Rectal smooth muscle tissue (tissue), 1 donor: ENCODE measurements around the gene CSNK1D.
"Not testable (repeated sequence)": the region's sequence is repeated elsewhere in the genome, so short reads cannot be mapped to it uniquely, and the experiment has no call there.

Source experiments
- H3K27ac ChIP-seq: one replicate; pipeline ENCODE4 v1.7.0; 2013; ENCODE audit warnings: low read depth, low read length, inconsistent platforms
- H3K27me3 ChIP-seq: one replicate; pipeline ENCODE4 v1.7.0; 2013; ENCODE audit warnings: low read length; ENCODE audit not compliant: control insufficient read depth, insufficient read depth
- H3K36me3 ChIP-seq: one replicate; pipeline ENCODE4 v1.7.0; 2013; ENCODE audit warnings: low read length; ENCODE audit not compliant: control insufficient read depth, insufficient read depth
- H3K4me1 ChIP-seq: one replicate; pipeline ENCODE4 v1.7.0; 2013; ENCODE audit warnings: low read length; ENCODE audit not compliant: control insufficient read depth, insufficient read depth
- H3K4me3 ChIP-seq: one replicate; pipeline ENCODE4 v1.7.0; 2013; ENCODE audit warnings: low read length
- H3K9ac ChIP-seq: one replicate; pipeline ENCODE4 v1.7.0; 2013; ENCODE audit warnings: low read length

The CSNK1D gene

DNA sequence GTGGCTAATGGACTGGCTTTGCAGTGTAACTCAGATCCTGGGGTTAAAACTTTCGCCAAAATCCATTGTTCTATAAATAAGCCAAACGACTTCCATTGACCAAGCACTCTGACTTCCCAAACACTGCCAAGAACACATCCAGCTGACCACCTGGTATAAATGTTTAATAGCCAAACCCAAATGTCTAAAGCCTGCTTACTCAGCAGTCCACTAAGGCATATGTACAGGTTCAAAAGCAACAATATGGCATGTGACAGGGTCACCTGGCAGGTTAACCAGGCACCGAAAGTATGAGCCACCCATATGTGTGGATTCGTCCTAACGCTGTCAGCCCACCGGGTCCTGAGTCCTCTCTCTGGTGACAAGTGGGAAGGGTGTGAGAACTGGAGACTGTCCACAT lies 2.1 kb downstream of the CSNK1D start:
- Histone ChIP-seq H3K4me3 (peak overlapping the region; percentile 30), H3K27me3 (no peaks in the 10 kb centered on the region), H3K9ac (no peak overlapping the region), H3K27ac (no peak overlapping the region), H3K36me3 (peaks cover 10% of the 10 kb centered on the region), H3K4me1 (peaks cover 41% of the 10 kb centered on the region)

DNA sequence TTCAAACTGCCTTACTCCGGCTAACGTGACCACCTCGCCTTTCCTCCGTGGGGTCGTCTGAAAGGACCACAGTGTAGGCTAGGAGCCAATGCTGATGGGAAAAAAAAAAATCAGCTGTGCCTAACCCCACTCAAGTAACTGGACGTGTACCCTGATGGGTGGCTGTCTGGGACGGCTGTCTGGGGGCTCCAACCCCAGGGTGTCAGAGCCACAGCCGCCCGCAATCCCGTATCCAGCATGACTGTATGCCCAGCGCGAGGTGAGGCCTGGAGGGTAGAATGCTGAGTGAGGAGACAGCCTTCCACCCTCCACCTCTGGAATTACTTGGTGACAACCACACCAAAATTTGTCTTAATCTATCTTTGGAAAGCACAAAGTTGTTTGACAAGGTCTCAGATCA lies 2.8 kb downstream of the CSNK1D start:
- Histone ChIP-seq H3K27me3 (no peaks in the 10 kb centered on the region), H3K4me1 (peaks cover 41% of the 10 kb centered on the region), H3K4me3 (no peak overlapping the region), H3K36me3 (peaks cover 14% of the 10 kb centered on the region), H3K27ac (peak overlapping the region; percentile 95), H3K9ac (no peak overlapping the region)

DNA sequence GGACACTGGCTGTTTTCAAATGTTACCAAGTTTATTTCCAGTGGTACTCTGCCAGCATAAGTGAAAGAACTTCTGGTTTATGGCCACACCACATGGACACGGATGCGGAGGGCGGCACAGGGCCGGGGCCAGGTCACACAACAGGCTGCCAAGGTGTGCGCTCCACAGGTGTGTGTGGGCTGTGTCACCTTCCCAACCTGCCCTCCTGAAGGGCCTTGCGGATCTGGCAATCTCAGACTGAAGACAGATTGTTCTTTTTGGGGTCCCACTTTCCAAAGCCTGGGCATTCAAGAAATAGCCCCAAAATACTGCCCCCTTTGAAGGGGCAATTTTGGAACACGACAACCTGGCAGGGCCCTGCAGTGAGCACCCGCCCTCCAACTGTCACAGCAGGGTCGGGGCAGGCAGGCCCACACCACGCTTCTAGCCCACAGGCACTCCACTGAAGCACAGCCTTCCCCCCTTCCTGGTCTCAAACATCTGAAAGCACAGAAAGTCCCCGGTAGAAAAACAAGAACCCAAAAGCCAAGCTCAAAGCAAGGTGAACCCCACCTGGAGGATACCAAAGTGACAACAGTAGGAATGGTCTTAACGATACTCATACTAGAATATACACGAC lies 3.5 kb downstream of the CSNK1D start:
- no peak overlapping the region for H3K9ac ChIP-seq
- peak overlapping the region; percentile 95 for H3K27ac ChIP-seq
- H3K4me3 ChIP-seq = no peak overlapping the region
- no peaks in the 10 kb centered on the region for H3K27me3 ChIP-seq
- peaks cover 41% of the 10 kb centered on the region for H3K4me1 ChIP-seq
- H3K36me3 ChIP-seq = peaks cover 19% of the 10 kb centered on the region

DNA sequence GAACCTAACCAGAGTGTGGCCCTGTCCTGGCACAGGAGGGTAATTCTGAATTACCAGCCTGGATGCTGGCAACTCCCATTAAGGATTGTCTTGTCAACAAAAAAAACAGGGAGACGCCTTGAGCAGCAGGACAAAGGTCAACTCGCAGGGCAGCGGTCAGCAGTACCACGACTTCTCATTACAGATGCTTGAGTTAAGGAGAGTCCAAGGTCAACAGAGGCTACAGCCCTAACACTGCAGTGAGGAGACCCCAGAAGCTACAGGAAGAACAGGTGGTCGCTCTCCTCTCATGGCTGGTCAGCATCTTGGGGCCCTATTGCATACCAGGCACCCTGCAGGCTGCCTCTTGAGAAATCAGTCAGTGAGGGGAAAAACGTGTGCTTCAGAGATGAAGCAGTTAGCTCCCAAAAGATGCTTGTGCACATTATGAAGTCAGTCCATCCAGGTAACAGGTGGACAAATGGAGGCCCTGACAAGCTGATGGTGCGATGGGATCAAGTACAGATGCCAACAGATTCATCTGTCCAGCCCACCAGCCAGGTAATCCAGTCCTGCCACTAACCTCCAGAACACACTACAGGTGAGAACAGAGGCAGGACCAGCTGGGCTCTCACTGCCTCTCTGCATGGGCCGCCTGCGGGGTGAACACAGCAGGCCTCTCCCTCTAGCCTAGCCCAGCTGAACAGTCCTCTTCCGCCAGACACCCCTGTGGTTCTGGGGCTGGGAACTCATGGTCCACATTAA lies 4.2 kb downstream of the CSNK1D start:
- Histone ChIP-seq H3K36me3 (peaks cover 23% of the 10 kb centered on the region), H3K9ac (no peak overlapping the region), H3K27me3 (no peaks in the 10 kb centered on the region), H3K4me3 (no peak overlapping the region), H3K4me1 (peaks cover 41% of the 10 kb centered on the region), H3K27ac (peak overlapping the region; percentile 95)

DNA sequence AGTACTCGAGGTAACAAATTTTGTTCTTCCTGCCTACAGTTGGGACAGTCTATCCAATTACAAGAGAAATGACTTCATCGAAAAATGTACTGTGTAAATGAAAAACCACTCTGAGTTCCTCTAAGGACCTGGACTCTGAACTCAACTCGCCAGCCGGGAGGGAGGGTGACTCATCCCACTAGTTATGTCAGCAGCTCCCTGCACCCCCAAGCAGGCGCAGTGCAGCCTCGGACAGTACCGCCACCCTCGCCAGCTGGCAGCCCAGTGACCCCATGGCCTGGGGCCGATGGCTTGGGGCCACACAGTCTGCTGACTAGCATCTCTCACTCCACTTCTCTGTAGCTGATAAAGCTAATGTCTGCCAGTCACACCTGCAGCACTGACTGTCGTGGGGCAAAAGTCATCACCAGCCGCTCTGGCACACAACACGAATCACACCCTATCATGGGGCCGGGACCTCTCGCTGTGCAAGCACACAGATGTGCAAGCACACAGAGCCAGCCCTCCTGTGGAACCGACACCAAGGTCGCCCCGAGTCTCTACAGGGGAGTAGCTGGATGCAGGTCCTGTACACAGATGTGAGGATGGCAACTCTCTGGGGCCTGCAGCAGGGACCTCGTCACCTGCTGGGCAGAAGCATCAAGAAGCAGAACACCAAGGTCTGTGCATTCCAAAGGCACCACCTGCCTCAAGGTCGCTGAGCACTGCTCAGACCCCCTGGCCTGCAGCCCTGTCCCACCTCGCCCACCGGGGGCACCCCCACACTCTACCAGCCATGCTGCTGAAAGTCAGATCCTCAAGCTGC lies 5.7 kb downstream of the CSNK1D start:
- peak overlapping the region; percentile 53 for H3K4me3 ChIP-seq
- no peak overlapping the region for H3K9ac ChIP-seq
- H3K4me1 ChIP-seq = peaks cover 37% of the 10 kb centered on the region
- H3K36me3 ChIP-seq = peaks cover 30% of the 10 kb centered on the region
- H3K27ac ChIP-seq = peak overlapping the region; percentile 95
- no peaks in the 10 kb centered on the region for H3K27me3 ChIP-seq

DNA sequence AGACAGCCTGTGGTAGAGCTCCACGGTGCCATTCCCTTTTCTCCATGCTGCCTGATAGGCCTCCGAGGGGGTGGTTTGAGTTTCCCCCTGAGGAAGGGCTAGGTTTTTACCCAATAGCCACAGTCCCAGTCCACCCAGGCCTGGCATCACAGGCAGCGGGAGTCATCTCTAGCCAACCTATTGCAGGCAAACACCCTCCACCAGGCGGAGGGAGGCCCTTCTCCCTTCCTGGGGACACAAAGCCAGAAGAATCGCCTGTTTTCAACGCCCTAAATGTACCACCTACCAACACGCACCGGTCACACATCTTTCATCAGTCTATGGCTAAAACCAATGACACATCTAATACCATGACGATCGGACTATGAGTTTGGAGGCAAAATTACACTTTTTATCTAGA lies 7.4 kb downstream of the CSNK1D start:
- H3K27me3 ChIP-seq = no peaks in the 10 kb centered on the region
- H3K9ac ChIP-seq = no peak overlapping the region
- H3K36me3 ChIP-seq = peaks cover 37% of the 10 kb centered on the region
- peak overlapping the region; percentile 41 for H3K27ac ChIP-seq
- H3K4me3 ChIP-seq = no peak overlapping the region
- peaks cover 31% of the 10 kb centered on the region for H3K4me1 ChIP-seq

DNA sequence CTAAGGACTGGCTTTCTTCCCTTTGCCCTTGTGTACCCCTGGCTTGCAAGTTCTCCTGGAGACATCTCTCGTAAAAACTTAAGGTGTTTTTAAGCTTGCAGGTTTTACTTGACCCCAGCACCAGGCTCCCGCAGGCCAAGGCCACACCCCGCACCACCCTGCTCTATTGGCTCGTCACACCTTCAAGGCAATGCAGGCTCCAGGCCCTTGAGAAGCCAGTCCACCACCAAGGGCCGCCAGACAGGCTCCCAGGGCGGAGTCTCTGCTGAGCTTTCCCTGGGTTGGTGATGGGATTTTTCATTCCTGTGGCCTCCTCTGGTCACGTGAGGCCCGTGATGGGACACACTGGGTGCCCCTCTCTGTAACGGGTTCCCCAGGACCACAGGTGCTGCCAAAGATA lies 9.9 kb downstream of the CSNK1D start:
- Histone ChIP-seq H3K36me3 (peaks cover 48% of the 10 kb centered on the region), H3K4me1 (peaks cover 19% of the 10 kb centered on the region)

DNA sequence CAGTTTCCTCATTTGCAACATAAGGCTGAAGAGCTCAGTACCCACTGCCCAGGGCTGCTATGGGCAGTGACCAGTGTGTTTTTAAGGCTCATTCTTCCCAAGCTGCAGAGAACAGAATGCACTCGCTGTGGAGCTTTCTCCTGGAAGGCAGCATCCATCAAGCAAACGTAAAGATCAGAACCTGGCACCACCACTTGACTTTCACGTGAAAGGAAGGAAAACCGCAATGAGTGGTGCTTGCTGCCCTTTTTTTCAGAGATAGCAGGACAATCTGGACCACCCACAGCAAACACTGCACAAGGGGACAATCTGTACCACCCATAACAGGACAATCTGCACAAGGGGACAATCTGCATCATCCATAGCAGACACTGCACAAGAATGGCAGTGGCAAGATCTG lies 11.2 kb downstream of the CSNK1D start:
- peaks cover 52% of the 10 kb centered on the region for H3K36me3 ChIP-seq
- H3K9ac ChIP-seq = no peak overlapping the region
- H3K27ac ChIP-seq = no peak overlapping the region
- peaks cover 7% of the 10 kb centered on the region for H3K4me1 ChIP-seq
- no peak overlapping the region for H3K4me3 ChIP-seq
- no peaks in the 10 kb centered on the region for H3K27me3 ChIP-seq

More for the DNA sequence above, 9.9 kb downstream of the CSNK1D start:
- Histone ChIP-seq H3K27ac (no peak overlapping the region), H3K27me3 (no peaks in the 10 kb centered on the region), H3K4me3 (no peak overlapping the region), H3K9ac (no peak overlapping the region)

DNA sequence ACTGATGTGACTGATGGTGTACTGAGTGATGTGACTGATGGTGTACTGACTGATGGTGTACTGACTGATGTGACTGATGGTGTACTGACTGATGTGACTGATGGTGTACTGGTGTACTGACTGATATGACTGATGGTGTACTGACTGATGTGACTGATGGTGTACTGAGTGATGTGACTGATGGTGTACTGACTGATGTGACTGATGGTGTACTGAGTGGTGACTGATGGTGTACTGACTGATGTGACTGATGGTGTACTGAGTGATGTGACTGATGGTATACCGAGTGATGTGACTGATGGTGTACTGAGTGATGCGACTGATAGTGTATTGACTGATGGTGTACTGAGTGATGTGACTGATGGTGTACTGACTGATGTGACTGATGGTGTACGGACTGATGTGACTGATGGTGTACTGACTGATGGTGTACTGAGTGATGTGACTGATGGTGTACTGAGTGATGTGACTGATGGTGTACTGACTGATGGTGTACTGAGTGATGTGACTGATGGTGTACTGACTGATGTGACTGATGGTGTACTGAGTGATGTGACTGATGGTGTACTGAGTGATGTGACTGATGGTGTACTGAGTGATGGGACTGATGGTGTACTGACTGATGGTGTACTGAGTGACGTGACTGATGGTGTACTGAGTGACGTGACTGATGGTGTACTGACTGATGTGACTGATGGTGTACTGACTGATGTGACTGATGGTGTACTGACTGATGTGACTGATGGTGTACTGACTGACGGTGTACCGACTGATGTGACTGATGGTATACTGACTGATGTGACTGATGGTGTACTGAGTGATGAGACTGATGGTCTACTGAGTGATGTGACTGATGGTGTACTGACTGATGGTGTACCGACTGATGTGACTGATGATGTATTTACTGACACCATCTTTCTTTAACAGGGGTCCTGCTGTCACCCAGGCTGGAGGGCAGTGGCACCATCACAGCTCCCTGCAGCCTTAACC lies 13.2 kb downstream of the CSNK1D start:
- not testable (repeated sequence) for H3K27me3 ChIP-seq, H3K4me1 ChIP-seq, H3K9ac ChIP-seq, H3K4me3 ChIP-seq, H3K27ac ChIP-seq
- peaks cover 46% of the 10 kb centered on the region for H3K36me3 ChIP-seq

DNA sequence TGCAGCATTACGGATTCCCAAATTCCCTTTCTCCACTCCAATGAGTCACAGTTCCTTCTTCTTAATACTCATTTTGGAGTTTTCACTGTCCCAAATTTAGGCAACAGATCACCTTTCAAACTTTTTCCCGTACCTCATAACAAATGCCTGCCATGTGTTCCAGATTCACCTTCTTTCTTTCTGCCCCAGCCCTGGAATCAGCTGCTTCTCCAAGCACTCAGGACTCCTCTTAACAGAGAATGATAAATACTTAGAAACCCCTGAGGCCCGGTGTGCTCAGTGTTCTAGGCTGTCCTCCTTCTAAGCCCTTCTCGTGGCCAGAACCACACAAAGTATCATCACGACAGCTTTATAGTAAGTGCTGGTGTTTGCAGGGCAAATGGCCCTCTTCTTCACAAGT lies 14.9 kb downstream of the CSNK1D start:
- Histone ChIP-seq H3K27me3 (no peaks in the 10 kb centered on the region), H3K4me3 (no peak overlapping the region), H3K9ac (no peak overlapping the region), H3K36me3 (peaks cover 37% of the 10 kb centered on the region), H3K27ac (no peak overlapping the region), H3K4me1 (no peaks in the 10 kb centered on the region)

DNA sequence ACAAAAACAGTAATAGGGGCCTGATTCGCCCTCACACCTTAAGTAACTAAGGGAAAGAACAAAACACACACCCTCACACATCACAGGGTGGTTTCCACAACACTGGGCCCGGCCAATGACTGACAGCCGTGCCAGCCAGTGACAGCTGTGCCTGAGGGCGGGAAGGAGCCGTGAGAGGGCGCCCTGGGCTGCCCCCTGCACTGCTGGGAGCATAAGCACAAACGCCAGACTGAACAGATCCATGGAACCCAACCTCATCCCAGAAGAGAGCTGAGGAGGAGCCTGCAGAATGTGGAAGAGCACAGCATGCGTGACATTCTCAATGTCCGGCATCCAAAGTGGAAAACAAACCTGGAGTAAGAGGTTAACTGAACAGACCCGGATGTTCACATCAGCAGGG lies 16.0 kb downstream of the CSNK1D start:
- Histone ChIP-seq H3K4me1 (no peaks in the 10 kb centered on the region), H3K4me3 (no peak overlapping the region), H3K36me3 (peaks cover 45% of the 10 kb centered on the region), H3K27me3 (no peaks in the 10 kb centered on the region), H3K9ac (no peak overlapping the region), H3K27ac (peak overlapping the region; percentile 6)
